HEK293T (cell line): ENCODE data around the gene SLC29A1.

Experiments
- ARNT ChIP-seq: fragments of 450-650 bp; IDR thresholded peaks from 2 replicates; pipeline ENCODE4 v1.6.1; 2017; ENCODE audit warnings: mild to moderate bottlenecking
- BHLHE40 ChIP-seq: fragments of 450-650 bp; IDR thresholded peaks from 2 replicates; pipeline ENCODE4 v1.6.1; 2016; ENCODE audit warnings: mild to moderate bottlenecking, moderate library complexity, borderline replicate concordance
- CTBP1 ChIP-seq: fragments of 450-650 bp; IDR thresholded peaks from 2 replicates; pipeline ENCODE4 v1.6.1; 2016; ENCODE audit warnings: borderline replicate concordance
- FOXA1 ChIP-seq: fragments of 450-650 bp; IDR thresholded peaks from 2 replicates; pipeline ENCODE4 v1.6.1; 2016; ENCODE audit warnings: mild to moderate bottlenecking
- SP1 ChIP-seq: fragments of 450-650 bp; IDR thresholded peaks from 2 replicates; pipeline ENCODE4 v1.6.1; 2017
- SUZ12 ChIP-seq: fragments of 450-650 bp; IDR thresholded peaks from 2 replicates; pipeline ENCODE4 v1.6.1; 2016; ENCODE audit warnings: mild to moderate bottlenecking
- TARDBP ChIP-seq: fragments of 450-650 bp; IDR thresholded peaks from 2 replicates; pipeline ENCODE4 v1.6.1; 2016

DNA sequence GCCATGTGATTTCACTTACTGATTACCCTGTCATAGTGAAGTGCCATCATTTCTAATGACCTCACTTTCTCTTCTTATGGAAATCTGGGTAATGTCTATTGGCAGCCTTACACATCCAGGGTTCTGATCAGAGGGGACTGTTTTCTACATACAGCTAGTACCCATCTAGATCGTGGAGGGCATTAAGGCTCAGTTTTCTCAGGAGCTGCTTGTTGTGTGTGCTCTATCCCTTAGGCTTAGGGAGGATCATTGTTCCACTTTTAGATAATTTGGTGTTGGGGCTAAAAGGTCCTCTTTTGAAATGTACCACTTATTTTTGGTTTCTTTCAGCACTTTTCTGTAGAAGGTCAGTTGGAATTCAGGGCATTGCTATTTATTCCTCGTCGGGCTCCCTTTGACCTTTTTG, 27.3 kb downstream of the SLC29A1 start:
- TF ChIP-seq SUZ12, result no peak
- TF ChIP-seq TARDBP, result no peak
- no peak for TF ChIP-seq ARNT
- TF ChIP-seq SP1, result no peak
- TF ChIP-seq FOXA1, result no peak
- no peak for TF ChIP-seq BHLHE40
- TF ChIP-seq CTBP1, result no peak
